ENCODE results near the gene D2HGDH. TPM values are rescaled to one million over a fixed set of nuclear protein-coding genes. Genes with fewer than 3 reads are reported as not detected.

The D2HGDH gene
- total and polyA plus RNA-seq, 2 of the 13 experiments (the other 11 are each of a cell fraction or from before 2014, with no cell fraction given) = 19.2 to 20.3 TPM

- TF ChIP-seq, protein P1, sequence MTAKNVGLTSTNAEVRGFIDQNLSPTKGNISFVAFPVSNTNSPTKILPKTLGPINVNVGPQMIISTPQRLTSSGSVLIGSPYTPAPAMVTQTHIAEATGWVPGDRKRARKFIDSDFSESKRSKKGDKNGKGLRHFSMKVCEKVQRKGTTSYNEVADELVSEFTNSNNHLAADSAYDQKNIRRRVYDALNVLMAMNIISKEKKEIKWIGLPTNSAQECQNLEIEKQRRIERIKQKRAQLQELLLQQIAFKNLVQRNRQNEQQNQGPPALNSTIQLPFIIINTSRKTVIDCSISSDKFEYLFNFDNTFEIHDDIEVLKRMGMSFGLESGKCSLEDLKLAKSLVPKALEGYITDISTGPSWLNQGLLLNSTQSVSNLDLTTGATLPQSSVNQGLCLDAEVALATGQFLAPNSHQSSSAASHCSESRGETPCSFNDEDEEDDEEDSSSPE (CRISPR knock-in tag; IDR thresholded peaks at IDR 0.05) = no peak; the same call in 1 of the 2 replicates
- TF ChIP-seq GABPB1 (CRISPR knock-in tag; IDR thresholded peaks at IDR 0.05) (peak; percentile 47; the same call in 1 of the 2 replicates), SNRNP70 (IDR thresholded peaks at IDR 0.05; ENCODE audit: low read depth, low read length) (no peak), TAF1 (CRISPR knock-in tag; IDR thresholded peaks at IDR 0.05) (peak; percentile 37; the same call in 1 of the 2 replicates), ZNF816 (CRISPR knock-in tag; IDR thresholded peaks at IDR 0.05; ENCODE audit: borderline replicate concordance) (no peak), HNRNPK (IDR thresholded peaks at IDR 0.05; ENCODE audit: low read depth, low read length, poor library complexity, severe bottlenecking) (no peak), ZNF670 (CRISPR knock-in tag; IDR thresholded peaks at IDR 0.05; ENCODE audit: borderline replicate concordance) (no peak), FOSL1 (CRISPR knock-in tag; IDR thresholded peaks at IDR 0.05; ENCODE audit: borderline replicate concordance) (no peak), GLI4 (CRISPR knock-in tag; IDR thresholded peaks at IDR 0.05; ENCODE audit: borderline replicate concordance) (no peak), TBX2 (CRISPR knock-in tag; IDR thresholded peaks at IDR 0.05; ENCODE audit: borderline replicate concordance) (no peak), ZNF589 (CRISPR knock-in tag; conservative IDR thresholded peaks at IDR 0.05) (no peak), MTF1 (CRISPR knock-in tag; IDR thresholded peaks at IDR 0.05) (no peak), ZNF20 (CRISPR knock-in tag; IDR thresholded peaks at IDR 0.05) (0 out of 2 replicates have a peak, but pooled peaks have one; percentile 38), SUZ12 (IDR thresholded peaks at IDR 0.05; ENCODE audit: low read depth, low read length) (no peak), MED13 (CRISPR knock-in tag; IDR thresholded peaks at IDR 0.05) (peak; percentile 13; the same call in 1 of the 2 replicates), HDAC1 (CRISPR knock-in tag; IDR thresholded peaks at IDR 0.05) (no peak), KDM2A (CRISPR knock-in tag; IDR thresholded peaks at IDR 0.05; ENCODE audit: borderline replicate concordance, low read depth) (peak; percentile 58; the same call in 1 of the 2 replicates), SMAD9 (CRISPR knock-in tag; IDR thresholded peaks at IDR 0.05) (no peak), NFYB (CRISPR knock-in tag; IDR thresholded peaks at IDR 0.05) (no peak), TGIF2 (CRISPR knock-in tag; IDR thresholded peaks at IDR 0.05) (no peak), NFKBIZ (CRISPR knock-in tag; IDR thresholded peaks at IDR 0.05) (no peak)
- TF ChIP-seq, protein P2, sequence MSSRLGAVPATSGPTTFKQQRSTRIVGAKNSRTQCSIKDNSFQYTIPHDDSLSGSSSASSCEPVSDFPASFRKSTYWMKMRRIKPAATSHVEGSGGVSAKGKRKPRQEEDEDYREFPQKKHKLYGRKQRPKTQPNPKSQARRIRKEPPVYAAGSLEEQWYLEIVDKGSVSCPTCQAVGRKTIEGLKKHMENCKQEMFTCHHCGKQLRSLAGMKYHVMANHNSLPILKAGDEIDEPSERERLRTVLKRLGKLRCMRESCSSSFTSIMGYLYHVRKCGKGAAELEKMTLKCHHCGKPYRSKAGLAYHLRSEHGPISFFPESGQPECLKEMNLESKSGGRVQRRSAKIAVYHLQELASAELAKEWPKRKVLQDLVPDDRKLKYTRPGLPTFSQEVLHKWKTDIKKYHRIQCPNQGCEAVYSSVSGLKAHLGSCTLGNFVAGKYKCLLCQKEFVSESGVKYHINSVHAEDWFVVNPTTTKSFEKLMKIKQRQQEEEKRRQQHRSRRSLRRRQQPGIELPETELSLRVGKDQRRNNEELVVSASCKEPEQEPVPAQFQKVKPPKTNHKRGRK (CRISPR knock-in tag; IDR thresholded peaks at IDR 0.05) = no peak
- TF ChIP-seq, protein P3, sequence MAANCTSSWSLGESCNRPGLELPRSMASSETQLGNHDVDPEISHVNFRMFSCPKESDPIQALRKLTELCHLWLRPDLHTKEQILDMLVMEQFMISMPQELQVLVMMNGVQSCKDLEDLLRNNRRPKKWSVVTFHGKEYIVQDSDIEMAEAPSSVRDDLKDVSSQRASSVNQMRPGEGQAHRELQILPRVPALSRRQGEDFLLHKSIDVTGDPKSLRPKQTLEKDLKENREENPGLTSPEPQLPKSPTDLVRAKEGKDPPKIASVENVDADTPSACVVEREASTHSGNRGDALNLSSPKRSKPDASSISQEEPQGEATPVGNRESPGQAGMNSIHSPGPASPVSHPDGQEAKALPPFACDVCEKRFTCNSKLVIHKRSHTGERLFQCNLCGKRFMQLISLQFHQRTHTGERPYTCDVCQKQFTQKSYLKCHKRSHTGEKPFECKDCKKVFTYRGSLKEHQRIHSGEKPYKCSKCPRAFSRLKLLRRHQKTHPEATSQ (CRISPR knock-in tag; IDR thresholded peaks at IDR 0.05; ENCODE audit: borderline replicate concordance) = no peak
- TF ChIP-seq, protein P4, sequence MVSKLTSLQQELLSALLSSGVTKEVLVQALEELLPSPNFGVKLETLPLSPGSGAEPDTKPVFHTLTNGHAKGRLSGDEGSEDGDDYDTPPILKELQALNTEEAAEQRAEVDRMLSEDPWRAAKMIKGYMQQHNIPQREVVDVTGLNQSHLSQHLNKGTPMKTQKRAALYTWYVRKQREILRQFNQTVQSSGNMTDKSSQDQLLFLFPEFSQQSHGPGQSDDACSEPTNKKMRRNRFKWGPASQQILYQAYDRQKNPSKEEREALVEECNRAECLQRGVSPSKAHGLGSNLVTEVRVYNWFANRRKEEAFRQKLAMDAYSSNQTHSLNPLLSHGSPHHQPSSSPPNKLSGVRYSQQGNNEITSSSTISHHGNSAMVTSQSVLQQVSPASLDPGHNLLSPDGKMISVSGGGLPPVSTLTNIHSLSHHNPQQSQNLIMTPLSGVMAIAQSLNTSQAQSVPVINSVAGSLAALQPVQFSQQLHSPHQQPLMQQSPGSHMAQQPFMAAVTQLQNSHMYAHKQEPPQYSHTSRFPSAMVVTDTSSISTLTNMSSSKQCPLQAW (CRISPR knock-in tag; IDR thresholded peaks at IDR 0.05) = no peak
- TF ChIP-seq, protein P5, sequence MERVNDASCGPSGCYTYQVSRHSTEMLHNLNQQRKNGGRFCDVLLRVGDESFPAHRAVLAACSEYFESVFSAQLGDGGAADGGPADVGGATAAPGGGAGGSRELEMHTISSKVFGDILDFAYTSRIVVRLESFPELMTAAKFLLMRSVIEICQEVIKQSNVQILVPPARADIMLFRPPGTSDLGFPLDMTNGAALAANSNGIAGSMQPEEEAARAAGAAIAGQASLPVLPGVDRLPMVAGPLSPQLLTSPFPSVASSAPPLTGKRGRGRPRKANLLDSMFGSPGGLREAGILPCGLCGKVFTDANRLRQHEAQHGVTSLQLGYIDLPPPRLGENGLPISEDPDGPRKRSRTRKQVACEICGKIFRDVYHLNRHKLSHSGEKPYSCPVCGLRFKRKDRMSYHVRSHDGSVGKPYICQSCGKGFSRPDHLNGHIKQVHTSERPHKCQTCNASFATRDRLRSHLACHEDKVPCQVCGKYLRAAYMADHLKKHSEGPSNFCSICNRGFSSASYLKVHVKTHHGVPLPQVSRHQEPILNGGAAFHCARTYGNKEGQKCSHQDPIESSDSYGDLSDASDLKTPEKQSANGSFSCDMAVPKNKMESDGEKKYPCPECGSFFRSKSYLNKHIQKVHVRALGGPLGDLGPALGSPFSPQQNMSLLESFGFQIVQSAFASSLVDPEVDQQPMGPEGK (CRISPR knock-in tag; IDR thresholded peaks at IDR 0.05) = no peak
Measured at GRCh38 chr2:241734208-241734466, 293 bp upstream of the D2HGDH start (continued).

Measured in HepG2 (cell line).